Adrenal gland (tissue), 12 donors: ENCODE data around the gene HMGB1. TPM values are rescaled to one million over a fixed set of nuclear protein-coding genes. Genes with fewer than 3 reads are reported as not detected.

Experiments used
- DNase-seq, 7 donors: peaks; one replicate each; pipeline ENCODE4 v3.0.0-alpha.2; 2019 to 2020
- H3K27ac ChIP-seq, 5 donors: fragments of 200-600 bp; sonication (generic) in 4 of 5; 1 replicate in 3 of 5; 2 replicates in 2 of 5; pipeline versions ENCODE4 v1.5.1 to v1.8.0; 2016 to 2020; ENCODE audit warnings: mild to moderate bottlenecking in 1 of 5
- H3K27me3 ChIP-seq: fragments of 200-600 bp; 2 replicates; pipeline ENCODE4 v1.8.0; 2021
- H3K36me3 ChIP-seq, 2 donors: fragments of 200-600 bp; replicated peaks in 1 of 2; 1 replicate in 1 of 2; 2 replicates in 1 of 2; pipeline versions ENCODE4 v1.5.1 to v1.8.0; 2018 to 2022
- H3K4me1 ChIP-seq, 2 donors: fragments of 200-600 bp; replicated peaks in 1 of 2; 1 replicate in 1 of 2; 2 replicates in 1 of 2; pipeline versions ENCODE4 v1.5.1 to v1.8.0; 2018 to 2021
- H3K4me3 ChIP-seq, 4 donors: fragments of 200-600 bp; sonication (generic) in 3 of 4; one replicate each; pipeline ENCODE4 v1.5.1; 2016 to 2018
- H3K9me3 ChIP-seq, 3 donors: fragments of 200-600 bp; sonication (generic) in 1 of 3; replicated peaks in 1 of 3; 1 replicate in 2 of 3; 2 replicates in 1 of 3; pipeline versions ENCODE4 v1.5.1 to v1.8.0; 2016 to 2021
- CTCF ChIP-seq, 6 experiments: fragments of 450-650 bp in 4 of 6; fragments of 200-600 bp in 2 of 6; sonication (generic) in 1 of 6; IDR thresholded peaks; 1 replicate in 5 of 6; 2 replicates in 1 of 6; pipeline versions ENCODE4 v1.5.1 to v1.8.0; 2016 to 2021; ENCODE audit warnings: antibody characterized with exemption in 6 of 6, mild to moderate bottlenecking in 2 of 6, moderate library complexity in 1 of 6
- POLR2A ChIP-seq, 2 donors: fragments of 450-650 bp; IDR thresholded peaks; one replicate each; pipeline ENCODE4 v1.6.1; 2017; ENCODE audit warnings: antibody characterized with exemption in 2 of 2, mild to moderate bottlenecking in 2 of 2, moderate library complexity in 1 of 2
- WGBS, 4 donors: extraction: QIAGEN DNeasy Blood & Tissue Kit in 2 of 4; methylation state at CpG; one replicate each; pipeline versions ENCODE4 v1.1.5 to v1.1.7; 2013 to 2017; 5-methylcytosine and 5-hydroxymethylcytosine counted together
- intact Hi-C, 2 donors: fragments of 100-400 bp; cut with DNase I; formaldehyde crosslinking; loops; one replicate each; pipeline versions ENCODE4 v1.14.1 to v1.15.0; 2022 to 2023
- polyA plus RNA-seq, 3 donors: library from polyadenylated mRNA; stranded (reverse); fragments of 200-250 nt in 2 of 3; fragments of 350-450 nt in 1 of 3; fragmentation: Illumina TruSeq in 1 of 3; extraction: RNeasy Lipid Tissue Mini Kit (QIAGEN cat#74804) in 1 of 3; gene quantifications; one replicate each; pipeline ENCODE4 v1.2.3, GENCODE V29; 2013 to 2014
- total RNA-seq, 9 donors: library from RNA; depleted of rRNA in 4 of 9; stranded (reverse); fragments of >200 nt in 4 of 9; fragments of 120-200 nt in 1 of 9; fragmentation: NEBNext Ultra II Directional in 1 of 9; extraction: Animal tissue kit (Norgen Biotek cat#: 25700) in 1 of 9; gene quantifications; one replicate each; pipeline versions ENCODE4 v1.1.0 to v1.2.4, GENCODE V29; 2013 to 2023
- donor health status: healthy with polysubstance abuse.
- donor health status: Bipolar disorder and iron deficiency.
- donor health status: DM: yes; HTN: yes; CAD: no.
- donor health status: DM: no; HTN: no; CAD: no.
- donor health status: DM: no; HTN: no; CAD: no.
- donor health status: DM: yes; HTN: yes; CAD: no.

The HMGB1 gene
- total and polyA plus RNA-seq, 12 donors: 106 to 342 (median 241) TPM

GRCh38 chr13:30421093-30422053, 44.4 kb downstream of the HMGB1 start:
- 8 to 16% (median 8%) methylated on average over 16 to 52 of the region's 53 CpGs for WGBS, 4 donors
- no peak for TF ChIP-seq CTCF (IDR thresholded peaks at IDR 0.05)
- peak; percentile 80 to 81 for TF ChIP-seq POLR2A (IDR thresholded peaks at IDR 0.05)
- H3K27me3 ChIP-seq: no peaks in the 10 kb centered on the region

GRCh38 chr13:30418717-30419459, 46.8 kb downstream of the HMGB1 start:
- Histone ChIP-seq H3K36me3 (no peaks in the 10 kb centered on the region), H3K9me3 (no peaks in the 10 kb centered on the region), H3K4me3 (no peak overlapping the region), H3K4me1 (peaks cover 5 to 9% of the 10 kb centered on the region in 2 donors), H3K27me3 (no peaks in the 10 kb centered on the region), H3K27ac (no peak overlapping the region)
- intact Hi-C loops: no loop called here
- WGBS, 4 donors: 83 to 91% (median 88%) methylated on average over 9 of the region's 9 CpGs
- TF ChIP-seq POLR2A (IDR thresholded peaks at IDR 0.05) (no peak), CTCF (IDR thresholded peaks at IDR 0.05) (no peak)
- DNase-seq: no peak

More at GRCh38 chr13:30421093-30422053, 44.4 kb downstream of the HMGB1 start:
- DNase-seq: peak; percentile 80 to 88 (median 84)
- Histone ChIP-seq H3K27ac (peak overlapping the region; percentile 84 to 95 (median 92)), H3K4me3 (peak overlapping the region in 3 of 4 donors; percentile 27 to 65 (median 55)), H3K36me3 (no peaks in the 10 kb centered on the region), H3K4me1 (peaks cover 5 to 9% of the 10 kb centered on the region in 2 donors), H3K9me3 (no peaks in the 10 kb centered on the region)
- intact Hi-C loops: no loop called here

GRCh38 chr13:30418075-30418716, 47.5 kb downstream of the HMGB1 start:
- WGBS, 4 donors: 81 to 93% (median 88%) methylated on average over 6 of the region's 6 CpGs
- H3K4me1 ChIP-seq: peaks cover 5 to 9% of the 10 kb centered on the region in 2 donors
- DNase-seq: no peak
- H3K27me3 ChIP-seq: no peaks in the 10 kb centered on the region
- intact Hi-C loops: no loop called here
- H3K27ac ChIP-seq: no peak overlapping the region
- TF ChIP-seq CTCF (IDR thresholded peaks at IDR 0.05) (no peak), POLR2A (IDR thresholded peaks at IDR 0.05) (no peak)
- no peaks in the 10 kb centered on the region for H3K9me3 ChIP-seq
- no peak overlapping the region for H3K4me3 ChIP-seq
- H3K36me3 ChIP-seq: no peaks in the 10 kb centered on the region

GRCh38 chr13:30416471-30416870, 49.3 kb downstream of the HMGB1 start:
- TF ChIP-seq POLR2A (IDR thresholded peaks at IDR 0.05): no peak
- TF ChIP-seq CTCF (IDR thresholded peaks at IDR 0.05): no peak
- no peaks in the 10 kb centered on the region for H3K36me3 ChIP-seq
- 81 to 98% (median 95%) methylated on average over 1 of the region's 1 CpG for WGBS, 4 donors
- H3K4me1 ChIP-seq: peaks cover 5 to 9% of the 10 kb centered on the region in 2 donors
- no peaks in the 10 kb centered on the region for H3K27me3 ChIP-seq
- no peak overlapping the region for H3K27ac ChIP-seq
- DNase-seq: no peak
- no peaks in the 10 kb centered on the region for H3K9me3 ChIP-seq
- H3K4me3 ChIP-seq: no peak overlapping the region
- intact Hi-C loops: no loop called here
